ENCODE data around the gene TGFBI. TPM values are rescaled to one million over a fixed set of nuclear protein-coding genes. Genes with fewer than 3 reads are reported as not detected.
A peak's percentile ranks its signal among the peaks of the same experiment; 100 is the strongest.

Gene TGFBI
- total RNA-seq, 4 donors from 2014 or later: 19.6 to 55.9 (median 38.5) TPM

DNA sequence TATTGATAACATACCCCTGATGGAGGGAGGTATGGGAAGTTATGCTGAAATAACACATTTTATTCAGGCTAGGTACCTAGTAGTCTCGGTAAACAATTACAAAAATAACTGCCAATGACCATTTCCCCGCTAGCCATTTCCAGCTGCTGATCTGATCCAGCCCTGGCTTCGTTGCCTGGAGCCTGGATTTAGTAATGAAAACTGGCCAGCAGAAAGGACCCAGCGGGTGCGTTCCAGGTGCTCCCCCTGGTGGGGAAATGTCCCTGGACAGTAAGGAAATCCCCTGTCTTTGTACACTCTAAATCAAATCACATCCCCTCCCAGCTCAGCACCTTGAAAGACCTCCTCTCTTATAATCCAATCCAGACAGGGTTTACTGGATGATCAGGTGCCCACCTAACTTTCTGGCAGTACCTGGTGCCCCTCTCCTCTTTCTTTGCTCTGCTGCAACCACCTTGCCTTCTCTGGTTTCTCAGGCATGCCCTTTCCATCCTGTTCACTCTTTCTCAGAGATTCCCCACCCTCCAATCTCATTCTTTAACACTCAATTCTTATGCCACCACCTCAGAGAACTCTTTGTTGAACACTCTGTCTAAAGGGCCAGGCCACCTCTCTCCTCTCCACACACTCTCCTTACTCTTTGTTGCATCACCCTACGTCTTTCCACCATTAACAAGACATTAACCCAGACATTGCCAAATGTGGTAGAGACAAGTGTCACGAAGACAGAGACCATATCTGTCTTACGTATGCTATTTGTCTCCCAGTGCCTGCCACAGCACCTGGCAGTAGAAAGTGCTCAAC lies 53.8 kb downstream of the TGFBI start:
- intact Hi-C loops (cut with DNase I): loop anchor here (10.0 kb wide), 1 partner anchor 92 kb away; no protein-coding TSS in a partner anchor
- no peaks in the 10 kb centered on the region for H3K27me3 ChIP-seq
- no peaks in the 10 kb centered on the region for H3K9me3 ChIP-seq
- H3K27ac ChIP-seq: no peak overlapping the region
- peak; percentile 82 to 87 for DNase-seq
- 35% methylated on average over 8 of the region's 8 CpGs for WGBS, 2 donors
- TF ChIP-seq POLR2A (IDR thresholded peaks at IDR 0.05): no peak
- TF ChIP-seq, protein P1, sequence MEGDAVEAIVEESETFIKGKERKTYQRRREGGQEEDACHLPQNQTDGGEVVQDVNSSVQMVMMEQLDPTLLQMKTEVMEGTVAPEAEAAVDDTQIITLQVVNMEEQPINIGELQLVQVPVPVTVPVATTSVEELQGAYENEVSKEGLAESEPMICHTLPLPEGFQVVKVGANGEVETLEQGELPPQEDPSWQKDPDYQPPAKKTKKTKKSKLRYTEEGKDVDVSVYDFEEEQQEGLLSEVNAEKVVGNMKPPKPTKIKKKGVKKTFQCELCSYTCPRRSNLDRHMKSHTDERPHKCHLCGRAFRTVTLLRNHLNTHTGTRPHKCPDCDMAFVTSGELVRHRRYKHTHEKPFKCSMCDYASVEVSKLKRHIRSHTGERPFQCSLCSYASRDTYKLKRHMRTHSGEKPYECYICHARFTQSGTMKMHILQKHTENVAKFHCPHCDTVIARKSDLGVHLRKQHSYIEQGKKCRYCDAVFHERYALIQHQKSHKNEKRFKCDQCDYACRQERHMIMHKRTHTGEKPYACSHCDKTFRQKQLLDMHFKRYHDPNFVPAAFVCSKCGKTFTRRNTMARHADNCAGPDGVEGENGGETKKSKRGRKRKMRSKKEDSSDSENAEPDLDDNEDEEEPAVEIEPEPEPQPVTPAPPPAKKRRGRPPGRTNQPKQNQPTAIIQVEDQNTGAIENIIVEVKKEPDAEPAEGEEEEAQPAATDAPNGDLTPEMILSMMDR (IDR thresholded peaks at IDR 0.05): peak in 5 of 6 experiments; percentile 41 to 80 (median 75)
- no peaks in the 10 kb centered on the region for H3K36me3 ChIP-seq
- no peak overlapping the region for H3K4me3 ChIP-seq (replicated peaks in 1 of 3)
- peaks cover 0 to under 1% of the 10 kb centered on the region in 2 donors for H3K4me1 ChIP-seq

DNA sequence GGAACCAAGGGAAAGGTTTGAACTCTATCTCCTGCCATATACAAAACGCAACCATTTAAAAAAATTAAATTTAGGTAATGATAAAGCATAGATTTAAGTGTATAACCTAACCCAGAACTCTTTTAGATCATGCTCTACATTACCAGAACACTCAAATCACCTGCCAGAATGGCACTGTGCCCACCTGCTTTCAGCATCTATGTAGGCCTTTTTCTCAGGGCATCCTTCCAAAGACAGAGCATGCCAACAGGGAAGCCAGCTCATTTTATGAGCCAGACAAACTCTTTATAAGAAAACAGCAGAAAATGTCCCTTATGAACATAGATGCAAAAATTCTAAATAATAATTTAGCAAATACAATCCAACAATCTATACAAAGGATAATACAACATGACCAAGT lies 55.9 kb downstream of the TGFBI start:
- H3K27me3 ChIP-seq: no peaks in the 10 kb centered on the region
- intact Hi-C loops (cut with DNase I): loop anchor here (10.0 kb wide), 1 partner anchor 90 kb away; no protein-coding TSS in a partner anchor
- H3K9me3 ChIP-seq: no peaks in the 10 kb centered on the region
- peak; percentile 91 to 93 for DNase-seq
- no peak for TF ChIP-seq POLR2A (IDR thresholded peaks at IDR 0.05)
- TF ChIP-seq, protein P1 (IDR thresholded peaks at IDR 0.05): no peak
- H3K4me3 ChIP-seq (replicated peaks in 1 of 3): no peak overlapping the region
- no peak overlapping the region for H3K27ac ChIP-seq
- peaks cover 11 to 16% of the 10 kb centered on the region in 2 donors for H3K4me1 ChIP-seq
- no peaks in the 10 kb centered on the region for H3K36me3 ChIP-seq
- 75 to 91% methylated on average over 1 of the region's 1 CpG for WGBS, 2 donors

DNA sequence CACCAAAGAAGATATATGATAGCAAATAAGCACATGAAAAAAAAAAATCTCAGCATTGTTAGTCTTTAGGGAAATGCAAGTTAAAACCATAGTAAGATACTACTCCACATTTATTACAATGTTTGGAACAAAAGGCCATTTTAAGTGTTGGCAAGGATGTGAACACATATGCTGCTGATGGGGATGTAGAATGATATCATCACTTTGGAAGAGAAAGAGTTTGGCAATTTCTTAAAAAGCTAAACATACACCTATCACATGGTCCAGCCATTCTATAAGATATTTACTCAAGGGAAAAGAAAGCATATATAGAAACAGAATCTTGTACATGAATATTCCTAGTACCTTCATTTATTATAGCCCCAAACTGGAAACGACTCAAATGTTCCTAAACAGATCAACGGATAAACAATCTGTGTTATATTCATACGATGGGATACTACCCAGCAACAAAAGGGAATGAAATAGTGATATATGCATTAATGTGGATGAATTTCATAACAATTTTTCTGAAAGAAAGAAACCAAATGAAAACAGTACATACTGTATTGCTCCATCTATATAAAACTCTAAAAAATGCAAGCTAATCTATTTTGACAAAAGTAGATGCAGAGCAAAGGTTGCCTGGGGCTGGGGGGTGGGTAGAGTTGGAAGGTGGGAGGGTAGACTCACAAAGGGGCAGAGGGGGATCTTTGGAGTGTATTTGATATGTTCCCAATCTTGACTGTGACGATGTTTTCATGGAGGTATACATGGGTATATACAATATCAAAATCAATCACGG lies 58.2 kb downstream of the TGFBI start:
- TF ChIP-seq POLR2A (IDR thresholded peaks at IDR 0.05): no peak
- TF ChIP-seq, protein P1 (IDR thresholded peaks at IDR 0.05): no peak
- DNase-seq: no peak
- 81 to 91% methylated on average over 5 of the region's 5 CpGs for WGBS, 2 donors
- no peaks in the 10 kb centered on the region for H3K27me3 ChIP-seq
- no peaks in the 10 kb centered on the region for H3K36me3 ChIP-seq
- no peak overlapping the region for H3K27ac ChIP-seq
- H3K4me3 ChIP-seq (replicated peaks in 1 of 3): no peak overlapping the region
- intact Hi-C loops (cut with DNase I): loop anchor here (10.0 kb wide), 1 partner anchor 88 kb away; no protein-coding TSS in a partner anchor
- no peaks in the 10 kb centered on the region for H3K9me3 ChIP-seq
- peaks cover 11 to 16% of the 10 kb centered on the region in 2 donors for H3K4me1 ChIP-seq

DNA sequence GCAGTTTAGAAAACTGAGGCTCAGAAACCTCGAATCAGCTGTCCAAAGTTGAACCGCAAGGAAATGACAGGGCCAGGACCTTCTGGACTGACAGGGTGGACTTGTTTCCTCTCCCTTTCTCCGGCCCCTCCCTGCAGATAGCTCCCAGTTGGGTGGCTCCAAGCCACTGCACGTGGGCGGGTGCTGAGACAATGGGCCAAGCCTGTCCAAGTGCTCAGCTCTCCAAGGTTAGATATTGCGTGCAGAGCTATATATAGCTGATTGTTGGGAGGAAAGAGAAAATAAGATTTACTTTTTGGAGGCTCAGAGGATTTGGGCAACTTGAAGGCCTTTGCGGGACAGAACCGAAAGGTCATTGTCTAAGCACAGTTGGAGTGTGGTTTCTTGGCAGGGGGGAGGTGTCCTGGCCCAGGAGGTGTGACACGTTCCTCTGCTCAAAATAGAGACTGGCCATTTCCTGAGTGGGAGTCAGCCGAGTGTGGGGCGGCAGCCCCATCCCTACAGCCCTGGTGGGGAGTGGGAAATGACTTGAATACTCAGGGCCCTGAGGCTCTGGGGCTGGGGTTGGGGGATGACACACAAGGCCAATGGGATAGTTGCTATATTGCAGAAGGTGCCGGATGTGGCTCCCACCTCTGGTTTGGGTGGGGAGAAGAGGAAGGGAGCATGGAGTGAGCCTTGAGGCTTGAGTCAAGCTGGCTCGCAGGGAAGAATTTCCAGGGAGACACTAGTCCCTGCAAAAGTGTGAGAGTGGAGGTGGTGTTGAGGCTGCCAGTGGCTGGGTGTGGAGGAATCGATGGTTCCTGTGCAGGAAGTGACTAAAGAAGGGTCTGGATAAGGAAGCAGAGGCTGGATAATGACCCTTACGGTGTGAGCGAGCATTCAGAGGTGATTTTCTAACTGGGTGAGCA lies 59.4 kb downstream of the TGFBI start:
- WGBS, 2 donors: 46 to 48% methylated on average over 16 of the region's 16 CpGs
- peaks cover 11 to 16% of the 10 kb centered on the region in 2 donors for H3K4me1 ChIP-seq
- peak; percentile 81 to 86 for DNase-seq
- H3K36me3 ChIP-seq: no peaks in the 10 kb centered on the region
- no peak overlapping the region for H3K4me3 ChIP-seq (replicated peaks in 1 of 3)
- peak overlapping the region; percentile 8 to 78 (median 77) for H3K27ac ChIP-seq
- no peaks in the 10 kb centered on the region for H3K9me3 ChIP-seq
- intact Hi-C loops (cut with DNase I): loop anchor here (10.0 kb wide), 1 partner anchor 87 kb away; no protein-coding TSS in a partner anchor
- TF ChIP-seq, protein P1 (IDR thresholded peaks at IDR 0.05): no peak
- no peak for TF ChIP-seq POLR2A (IDR thresholded peaks at IDR 0.05)
- H3K27me3 ChIP-seq: no peaks in the 10 kb centered on the region

Data from thyroid gland (tissue), 4 donors.